BLaER1 treated with 17β-estradiol and CSF1 and Interleukin-3, amounts not matched to agents 10 nM and 100 nM (cell line): ENCODE results near the gene AKNAD1.

Experiments
- H3K27ac ChIP-seq, 11 experiments: shearing (Covaris generic); formaldehyde crosslinking; 2 replicates each; pipeline ENCODE4 v1.8.1; 2022
- H3K27me3 ChIP-seq, 11 experiments: shearing (Covaris generic); formaldehyde crosslinking; 2 replicates each; pipeline ENCODE4 v1.8.1; 2022
- H3K36me3 ChIP-seq, 11 experiments: shearing (Covaris generic); formaldehyde crosslinking; 2 replicates each; pipeline ENCODE4 v1.8.1; 2022
- H3K4me1 ChIP-seq, 10 experiments: shearing (Covaris generic); formaldehyde crosslinking; 2 replicates each; pipeline ENCODE4 v1.8.1; 2022
- H3K4me2 ChIP-seq, 11 experiments: shearing (Covaris generic); formaldehyde crosslinking; 2 replicates each; pipeline ENCODE4 v1.8.1; 2022
- H3K4me3 ChIP-seq, 10 experiments: shearing (Covaris generic); formaldehyde crosslinking; 2 replicates each; pipeline ENCODE4 v1.8.1; 2022
- H3K9ac ChIP-seq, 11 experiments: shearing (Covaris generic); formaldehyde crosslinking; 2 replicates each; pipeline ENCODE4 v1.8.1; 2022
- H3K9me3 ChIP-seq, 11 experiments: shearing (Covaris generic); formaldehyde crosslinking; replicated peaks in 1 of 11; 2 replicates each; pipeline ENCODE4 v1.8.1; 2022
- H4K20me1 ChIP-seq, 11 experiments: shearing (Covaris generic); formaldehyde crosslinking; 2 replicates each; pipeline ENCODE4 v1.8.1; 2022
- Cebpa-rat ChIP-seq, 11 experiments: shearing (Covaris generic); IDR thresholded peaks; 2 replicates each; pipeline ENCODE4 v1.8.1; 2022

AKNAD1 gene

DNA sequence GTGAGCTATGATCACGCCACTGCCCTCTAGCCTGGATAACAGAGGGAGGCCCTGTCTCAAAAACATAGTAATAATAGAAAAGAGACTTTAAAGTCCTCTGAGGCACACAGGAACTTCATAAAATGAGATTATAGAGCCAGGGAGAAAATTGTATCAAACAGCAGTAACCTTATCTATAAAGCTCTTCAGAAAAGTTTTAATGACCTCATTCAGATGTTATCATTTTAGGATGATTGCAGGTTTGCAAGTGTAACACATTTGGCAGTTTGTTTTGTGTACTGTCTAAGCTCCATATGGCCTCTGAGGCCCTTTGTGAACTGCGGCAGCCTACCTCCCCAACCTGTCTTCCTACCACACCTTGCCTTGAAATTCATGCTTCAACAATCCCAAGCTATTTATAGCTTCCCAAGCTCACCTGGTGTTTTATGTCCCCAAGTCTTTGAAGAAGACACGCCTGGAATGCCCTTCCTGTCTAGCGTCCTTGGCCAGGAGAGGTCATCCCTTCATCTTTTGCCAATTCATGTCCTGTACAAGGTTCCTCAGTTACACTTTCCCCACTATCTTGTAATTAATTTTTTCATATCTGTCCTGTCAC, 8.5 kb upstream of the AKNAD1 start:
- Histone ChIP-seq H3K27ac (no peak overlapping the region), H4K20me1 (no peaks in the 10 kb centered on the region), H3K36me3 (no peaks in the 10 kb centered on the region), H3K27me3 (no peaks in the 10 kb centered on the region), H3K4me3 (no peak overlapping the region), H3K4me2 (no peak overlapping the region), H3K4me1 (peaks cover 0 to 14% (median 11%) of the 10 kb centered on the region in 10 experiments; a peak in 12 of 20 replicates), H3K9ac (no peak overlapping the region), H3K9me3 (no peaks in the 10 kb centered on the region)
- TF ChIP-seq Cebpa-rat (IDR thresholded peaks at IDR 0.05) = no peak

DNA sequence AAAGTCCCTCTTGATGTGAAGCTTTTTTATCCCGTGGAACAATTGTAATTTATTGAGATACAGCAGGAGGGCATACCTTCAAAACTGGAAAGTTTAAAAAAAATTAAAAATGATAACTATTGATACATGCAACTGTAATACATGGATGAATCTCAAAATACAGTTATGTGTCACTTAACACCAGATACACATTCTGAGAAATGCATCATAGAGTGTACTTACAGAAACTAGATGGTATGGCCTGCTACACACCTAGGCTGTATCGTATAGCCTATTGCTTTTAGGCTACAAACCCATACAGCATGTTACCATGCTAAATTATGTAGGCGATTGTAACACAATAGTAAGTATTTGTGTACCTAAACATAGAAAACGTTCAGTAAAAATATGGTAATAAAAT, 7.1 kb upstream of the AKNAD1 start:
- no peak overlapping the region for H3K27ac ChIP-seq
- no peak overlapping the region for H3K9ac ChIP-seq
- TF ChIP-seq Cebpa-rat (IDR thresholded peaks at IDR 0.05) = no peak

DNA sequence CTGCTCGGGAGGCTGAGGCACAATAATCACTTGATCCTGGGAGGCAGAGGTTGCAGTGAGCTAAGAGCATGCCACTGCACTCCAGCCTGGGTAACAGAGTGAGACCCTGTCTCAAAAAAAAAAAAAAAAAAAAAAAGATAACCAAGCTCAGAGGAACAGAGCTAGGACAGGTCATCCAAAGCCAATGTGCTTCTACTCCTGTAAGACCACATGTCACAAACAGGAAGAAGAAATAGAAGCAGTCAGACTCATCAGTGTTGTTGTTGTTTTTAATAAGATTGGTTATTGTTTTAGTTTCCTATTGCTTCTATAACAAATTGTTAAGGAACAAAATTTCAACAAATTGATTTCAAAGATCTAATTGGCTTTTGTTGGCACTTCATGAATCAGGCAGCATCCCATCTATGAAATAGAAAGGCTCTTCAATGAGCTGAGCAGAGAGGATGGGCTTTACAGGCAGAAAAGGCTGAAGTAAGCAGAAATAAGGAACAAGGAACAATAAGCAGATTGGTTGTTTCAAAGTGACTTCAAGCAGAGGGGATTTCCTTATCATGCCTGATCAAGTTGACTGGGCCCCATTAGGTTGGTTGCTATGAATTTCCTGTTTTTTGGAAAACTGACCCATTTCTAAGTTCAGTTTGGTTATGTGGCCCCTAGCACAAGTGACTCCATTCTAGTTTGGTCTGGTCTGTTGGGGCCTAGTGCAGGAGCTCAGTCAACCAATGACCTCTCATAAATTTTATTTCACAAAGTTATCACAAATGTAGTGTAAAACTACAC, 6.0 kb upstream of the AKNAD1 start:
- Histone ChIP-seq H3K27me3 (no peaks in the 10 kb centered on the region), H3K4me2 (peak overlapping the region in 7 of 11 experiments; percentile 4 to 58 (median 30); a peak in 9 of 22 replicates), H3K4me1 (peaks cover 0 to 28% (median 13%) of the 10 kb centered on the region in 10 experiments; a peak in 12 of 20 replicates), H4K20me1 (no peaks in the 10 kb centered on the region), H3K9me3 (no peaks in the 10 kb centered on the region), H3K4me3 (no peak overlapping the region), H3K9ac (no peak overlapping the region), H3K36me3 (no peaks in the 10 kb centered on the region), H3K27ac (peak overlapping the region in 3 of 11 experiments; percentile 25 to 58 (median 42); a peak in 6 of 22 replicates)
- no peak for TF ChIP-seq Cebpa-rat (IDR thresholded peaks at IDR 0.05)

More for the DNA sequence above, 7.1 kb upstream of the AKNAD1 start:
- no peaks in the 10 kb centered on the region for H4K20me1 ChIP-seq
- no peaks in the 10 kb centered on the region for H3K27me3 ChIP-seq
- H3K9me3 ChIP-seq = no peaks in the 10 kb centered on the region
- no peaks in the 10 kb centered on the region for H3K36me3 ChIP-seq
- peaks cover 0 to 21% (median 12%) of the 10 kb centered on the region in 10 experiments; a peak in 12 of 20 replicates for H3K4me1 ChIP-seq
- H3K4me3 ChIP-seq = no peak overlapping the region
- no peak overlapping the region for H3K4me2 ChIP-seq

DNA sequence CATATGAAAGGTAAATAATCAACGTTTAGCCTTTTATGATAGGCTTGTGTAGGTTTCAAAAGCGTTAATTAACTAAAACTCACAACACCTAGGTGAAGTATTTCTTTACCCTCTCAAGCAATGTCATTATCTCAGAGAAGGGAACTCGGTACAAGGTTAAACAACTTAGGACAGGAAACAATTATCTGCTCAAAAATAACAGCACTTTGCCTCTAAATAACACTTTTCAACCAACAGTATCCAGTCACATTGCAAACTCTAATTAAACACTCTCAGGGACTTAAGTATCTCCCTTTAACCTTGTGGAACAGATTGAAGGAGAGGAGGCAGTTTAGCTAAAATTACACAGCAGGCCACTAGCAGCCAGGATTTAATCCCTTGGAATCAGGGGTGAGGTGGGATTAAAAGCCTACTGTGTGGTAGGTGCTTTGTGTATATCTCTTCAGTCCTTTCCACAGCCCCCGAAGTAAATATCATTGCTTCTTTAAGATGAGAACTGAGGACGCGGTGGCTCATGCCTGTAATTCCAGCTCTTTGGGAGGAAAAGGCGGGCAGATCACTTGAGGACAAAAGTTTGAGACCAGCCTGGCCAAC, 5.2 kb upstream of the AKNAD1 start:
- Histone ChIP-seq H3K27ac (no peak overlapping the region), H3K9me3 (no peaks in the 10 kb centered on the region; a peak in 1 of 22 replicates), H3K9ac (no peak overlapping the region), H4K20me1 (no peaks in the 10 kb centered on the region), H3K4me3 (no peak overlapping the region), H3K36me3 (no peaks in the 10 kb centered on the region), H3K4me1 (peaks cover 0 to 28% (median 13%) of the 10 kb centered on the region in 10 experiments; a peak in 12 of 20 replicates), H3K27me3 (no peaks in the 10 kb centered on the region), H3K4me2 (peak overlapping the region in 7 of 11 experiments; percentile 4 to 58 (median 30); a peak in 7 of 22 replicates)
- TF ChIP-seq Cebpa-rat (IDR thresholded peaks at IDR 0.05) = no peak

DNA sequence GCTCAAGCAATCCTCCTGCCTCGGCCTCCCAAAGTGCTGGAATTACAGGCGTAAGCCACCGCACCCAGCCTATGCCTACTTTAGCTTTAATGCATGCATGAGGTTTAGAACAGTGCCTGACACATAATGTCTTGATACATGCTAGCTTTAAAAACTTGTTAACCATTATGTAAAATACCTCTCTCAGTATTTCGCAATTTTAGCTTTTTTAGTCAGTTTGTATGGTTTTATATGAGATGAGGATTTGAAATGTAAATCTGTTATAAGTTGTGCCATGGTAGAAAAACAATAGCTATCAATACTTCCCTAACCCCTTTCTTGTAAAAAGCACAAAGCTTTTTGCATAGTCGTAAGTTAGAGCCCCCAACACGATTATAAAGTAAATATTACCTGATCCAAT, 4.7 kb upstream of the AKNAD1 start:
- H3K9ac ChIP-seq = no peak overlapping the region
- H3K4me2 ChIP-seq = no peak overlapping the region
- TF ChIP-seq Cebpa-rat (IDR thresholded peaks at IDR 0.05) = peak in 2 of 11 experiments; percentile 51 to 62; a peak in 3 of 22 replicates
- H3K9me3 ChIP-seq = no peaks in the 10 kb centered on the region; a peak in 1 of 22 replicates
- no peak overlapping the region for H3K27ac ChIP-seq
- no peaks in the 10 kb centered on the region for H3K36me3 ChIP-seq
- peaks cover 0 to 28% (median 13%) of the 10 kb centered on the region in 10 experiments; a peak in 12 of 20 replicates for H3K4me1 ChIP-seq
- H3K27me3 ChIP-seq = no peaks in the 10 kb centered on the region
- no peaks in the 10 kb centered on the region for H4K20me1 ChIP-seq
- no peak overlapping the region for H3K4me3 ChIP-seq

DNA sequence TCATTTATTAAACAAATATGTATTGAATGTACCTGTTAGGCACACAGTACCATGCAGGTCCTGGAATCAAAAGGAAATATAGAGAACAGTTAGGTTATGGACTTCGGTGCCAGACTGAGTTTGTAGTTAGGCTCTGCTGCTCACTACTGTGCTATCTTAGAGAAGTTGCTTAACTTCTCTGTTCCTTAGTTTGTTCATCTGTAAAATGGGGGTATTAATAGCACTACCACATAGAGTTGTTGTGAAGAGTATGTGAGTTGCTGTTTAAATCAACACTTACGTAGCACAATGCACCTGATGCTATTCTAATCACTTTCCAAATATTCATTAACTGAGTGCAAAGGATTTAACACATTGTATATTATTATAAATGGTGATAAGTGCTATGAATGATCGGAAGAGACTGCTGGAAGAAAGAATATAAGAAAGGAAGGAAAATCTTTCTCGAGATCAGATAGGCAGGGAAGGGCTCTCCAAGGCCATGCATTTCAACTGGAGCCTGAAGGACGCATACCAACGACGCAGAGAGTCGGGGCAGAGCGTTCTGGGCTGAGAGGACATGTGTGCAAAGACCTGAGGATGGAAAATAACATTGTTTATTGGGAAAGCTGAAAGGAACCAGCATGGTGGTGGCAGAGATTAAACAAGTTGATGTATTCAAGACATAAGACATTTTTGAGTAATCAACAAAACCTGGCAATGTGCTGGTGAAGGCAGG, 3.5 kb upstream of the AKNAD1 start:
- Histone ChIP-seq H3K9ac (no peak overlapping the region), H4K20me1 (no peaks in the 10 kb centered on the region), H3K9me3 (no peaks in the 10 kb centered on the region; a peak in 1 of 22 replicates), H3K4me1 (peaks cover 0 to 28% (median 13%) of the 10 kb centered on the region in 10 experiments; a peak in 12 of 20 replicates), H3K36me3 (no peaks in the 10 kb centered on the region), H3K27ac (no peak overlapping the region), H3K4me2 (no peak overlapping the region), H3K4me3 (no peak overlapping the region), H3K27me3 (no peaks in the 10 kb centered on the region)
- no peak for TF ChIP-seq Cebpa-rat (IDR thresholded peaks at IDR 0.05)

DNA sequence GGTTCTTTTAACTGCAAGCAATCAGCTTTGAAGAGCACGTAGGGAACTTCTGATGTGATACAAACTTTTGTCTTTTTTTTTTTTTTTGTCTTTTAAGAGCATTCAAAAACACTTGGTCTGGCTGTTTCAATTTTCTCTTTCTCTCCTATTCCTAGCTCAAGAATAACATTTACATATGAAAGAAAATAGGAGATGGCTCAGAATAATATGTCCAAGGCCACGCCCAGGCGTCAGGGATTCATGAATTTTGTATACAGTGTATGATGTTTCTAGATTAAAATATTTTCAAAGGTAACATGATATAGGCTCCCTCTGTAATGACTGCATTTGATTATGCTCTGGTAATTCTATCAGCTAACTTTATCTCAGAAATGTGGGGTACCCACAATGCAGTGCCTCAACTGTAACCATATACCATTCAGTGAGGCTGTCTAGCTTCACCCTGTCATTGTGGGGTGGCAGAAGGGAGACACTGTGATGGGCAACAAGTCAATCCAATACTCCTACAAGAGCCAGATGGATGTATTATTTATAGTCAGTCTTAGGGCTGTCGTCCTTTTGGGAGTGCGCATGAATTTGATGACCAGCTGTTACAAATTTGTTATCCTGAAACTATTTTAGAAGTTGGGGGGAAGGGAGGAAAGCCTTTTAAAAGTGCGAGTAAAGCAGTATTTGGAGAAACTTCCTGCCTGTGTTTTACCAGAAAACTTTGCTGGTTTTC, 1.5 kb upstream of the AKNAD1 start:
- H3K36me3 ChIP-seq = no peaks in the 10 kb centered on the region
- peaks cover 0 to 9% (median 5%) of the 10 kb centered on the region in 11 experiments; a peak in 11 of 22 replicates for H3K9me3 ChIP-seq
- H3K9ac ChIP-seq = no peak overlapping the region
- H3K27me3 ChIP-seq = no peaks in the 10 kb centered on the region
- H3K27ac ChIP-seq = no peak overlapping the region
- peaks cover 8 to 36% (median 23%) of the 10 kb centered on the region in 10 experiments for H3K4me1 ChIP-seq
- peak overlapping the region in 4 of 11 experiments; percentile 8 to 56 (median 42); a peak in 4 of 22 replicates for H3K4me2 ChIP-seq
- TF ChIP-seq Cebpa-rat (IDR thresholded peaks at IDR 0.05) = no peak
- no peaks in the 10 kb centered on the region for H4K20me1 ChIP-seq
- no peak overlapping the region for H3K4me3 ChIP-seq
